ENCODE data around the gene ZSWIM4.
"Not testable (repeated sequence)": the region's sequence is repeated elsewhere in the genome, so short reads cannot be mapped to it uniquely, and the experiment has no call there.

The ZSWIM4 gene

DNA sequence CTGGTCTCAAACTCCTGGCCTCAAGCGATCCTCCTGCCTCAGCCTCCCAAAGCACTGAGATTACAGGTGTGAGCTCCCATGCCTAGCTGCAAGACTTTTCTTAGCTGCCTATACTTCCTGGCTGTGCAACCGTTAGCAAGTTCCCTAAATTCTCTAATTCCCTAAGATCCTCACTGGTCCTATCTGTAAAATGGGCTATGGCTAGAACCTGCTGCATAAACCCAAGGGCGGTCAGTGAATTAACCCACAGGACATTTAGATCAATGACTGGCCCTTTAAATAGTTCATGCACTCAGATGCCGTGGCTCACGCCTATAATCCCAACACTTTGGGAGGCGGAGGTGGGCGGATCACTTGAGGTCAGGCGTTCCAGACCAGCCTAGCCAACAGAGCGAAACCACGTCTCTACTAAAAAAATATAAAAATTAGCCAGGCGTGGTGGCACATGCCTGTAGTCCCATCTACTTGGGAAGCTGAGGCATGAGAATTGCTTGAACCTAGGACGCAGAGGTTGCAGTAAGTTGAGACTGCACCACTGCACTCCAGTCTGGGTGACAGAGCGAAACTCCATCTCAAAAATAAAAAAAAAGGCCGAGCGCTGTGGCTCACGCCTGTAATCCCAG, 25.1 kb upstream of the ZSWIM4 start:
- Histone ChIP-seq H3K27me3 (ENCODE audit: insufficient read depth, low read depth, severe bottlenecking) (no peaks in the 10 kb centered on the region), H3K4me3 (ENCODE audit: low read depth, low read length) (no peak overlapping the region), H3K9me3 (ENCODE audit: severe bottlenecking) (no peaks in the 10 kb centered on the region), H3K36me3 (peaks cover 3% of the 10 kb centered on the region; the same call in 1 of the 2 replicates), H3K27ac (no peak overlapping the region)
- DNase-seq, result no peak
- TF ChIP-seq, protein P1, sequence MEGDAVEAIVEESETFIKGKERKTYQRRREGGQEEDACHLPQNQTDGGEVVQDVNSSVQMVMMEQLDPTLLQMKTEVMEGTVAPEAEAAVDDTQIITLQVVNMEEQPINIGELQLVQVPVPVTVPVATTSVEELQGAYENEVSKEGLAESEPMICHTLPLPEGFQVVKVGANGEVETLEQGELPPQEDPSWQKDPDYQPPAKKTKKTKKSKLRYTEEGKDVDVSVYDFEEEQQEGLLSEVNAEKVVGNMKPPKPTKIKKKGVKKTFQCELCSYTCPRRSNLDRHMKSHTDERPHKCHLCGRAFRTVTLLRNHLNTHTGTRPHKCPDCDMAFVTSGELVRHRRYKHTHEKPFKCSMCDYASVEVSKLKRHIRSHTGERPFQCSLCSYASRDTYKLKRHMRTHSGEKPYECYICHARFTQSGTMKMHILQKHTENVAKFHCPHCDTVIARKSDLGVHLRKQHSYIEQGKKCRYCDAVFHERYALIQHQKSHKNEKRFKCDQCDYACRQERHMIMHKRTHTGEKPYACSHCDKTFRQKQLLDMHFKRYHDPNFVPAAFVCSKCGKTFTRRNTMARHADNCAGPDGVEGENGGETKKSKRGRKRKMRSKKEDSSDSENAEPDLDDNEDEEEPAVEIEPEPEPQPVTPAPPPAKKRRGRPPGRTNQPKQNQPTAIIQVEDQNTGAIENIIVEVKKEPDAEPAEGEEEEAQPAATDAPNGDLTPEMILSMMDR (IDR thresholded peaks at IDR 0.05; ENCODE audit: low read depth, low read length), result no peak

DNA sequence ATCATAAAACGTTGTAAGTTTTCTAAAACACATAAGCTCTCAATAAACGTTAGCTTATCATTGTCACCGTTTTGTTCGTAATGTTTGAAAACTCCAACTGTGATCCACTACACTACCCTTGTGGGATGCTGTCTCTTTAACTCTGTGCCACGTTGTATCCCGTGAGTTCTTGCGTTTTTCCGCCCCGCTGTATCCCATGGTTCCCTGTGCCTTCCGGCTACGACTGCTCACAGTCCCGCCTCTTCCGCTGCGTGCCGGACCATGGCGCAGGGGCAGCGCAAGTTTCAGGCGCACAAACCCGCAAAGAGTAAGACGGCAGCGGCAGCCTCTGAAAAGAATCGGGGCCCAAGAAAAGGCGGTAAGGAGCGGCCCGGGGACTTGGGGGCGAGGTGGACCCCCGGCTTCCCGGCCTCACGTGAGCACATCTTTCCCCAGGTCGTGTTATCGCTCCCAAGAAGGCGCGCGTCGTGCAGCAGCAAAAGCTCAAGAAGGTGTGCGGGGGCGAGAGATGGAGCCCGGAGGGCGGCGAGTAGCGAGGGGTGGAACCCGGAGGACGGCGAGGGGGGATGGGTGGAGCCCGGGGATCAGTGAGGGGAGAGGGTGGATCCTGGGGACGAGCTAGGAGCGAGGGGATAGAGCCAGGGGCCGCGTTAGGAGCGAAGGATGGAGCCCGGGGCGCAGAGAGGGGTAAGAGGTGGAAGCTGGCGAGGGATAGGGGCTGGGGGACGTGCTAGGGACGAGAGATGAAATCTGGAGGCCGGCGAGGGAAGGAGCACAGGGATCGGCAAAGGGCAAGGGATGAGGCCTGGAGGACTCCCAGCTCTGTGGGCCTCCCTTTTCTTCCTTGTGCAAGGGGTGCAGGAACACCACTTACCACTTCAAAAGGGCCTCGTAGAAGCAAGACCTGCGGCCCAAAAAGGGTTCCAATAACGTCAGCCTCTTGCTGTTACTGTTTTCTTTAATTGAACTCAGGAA, 20.7 kb upstream of the ZSWIM4 start, which contains the start of gene C19orf53:
Gene C19orf53, plus strand, starts transcription at position 240 of the 975 bp plus-strand sequence. Its CDS starts 22 bp downstream, at position 262.
- peak within 1 kb of the TSS; percentile 85 for H3K4me3 ChIP-seq (ENCODE audit: low read depth, low read length)
- TF ChIP-seq, protein P1 (IDR thresholded peaks at IDR 0.05; ENCODE audit: low read depth, low read length), result no peak
- H3K36me3 ChIP-seq, result peaks cover 28% of the 10 kb centered on the region
- peak within 1 kb of the TSS; percentile 91 for H3K27ac ChIP-seq
- DNase-seq, result peak; percentile 92
- H3K27me3 ChIP-seq (ENCODE audit: insufficient read depth, low read depth, severe bottlenecking), result no peaks in the 10 kb centered on the region
- H3K9me3 ChIP-seq (ENCODE audit: severe bottlenecking), result no peaks in the 10 kb centered on the region

DNA sequence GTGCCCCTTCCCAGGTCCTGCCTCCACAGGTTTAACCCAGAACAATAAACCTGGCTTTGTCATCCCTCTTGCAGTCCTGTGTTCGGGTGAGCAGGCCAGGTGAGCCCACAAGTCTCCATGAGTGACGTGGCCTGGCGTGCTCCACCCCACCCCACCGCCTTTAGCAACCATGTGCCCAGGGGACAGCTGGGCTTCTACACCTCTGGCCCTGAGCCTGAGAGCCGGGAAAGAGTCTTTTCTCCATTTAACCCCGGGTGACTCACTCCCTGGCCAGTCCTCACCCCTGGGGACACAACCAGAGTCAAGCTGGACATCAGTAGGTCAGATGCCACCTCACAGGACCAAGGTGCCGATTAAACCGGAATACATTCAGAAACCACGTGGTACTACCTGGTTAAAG, 16.8 kb upstream of the ZSWIM4 start:
- Histone ChIP-seq H3K36me3 (peaks cover 32% of the 10 kb centered on the region), H3K4me3 (ENCODE audit: low read depth, low read length) (no peak overlapping the region), H3K27me3 (ENCODE audit: insufficient read depth, low read depth, severe bottlenecking) (no peaks in the 10 kb centered on the region), H3K9me3 (ENCODE audit: severe bottlenecking) (no peaks in the 10 kb centered on the region), H3K27ac (no peak overlapping the region)
- TF ChIP-seq, protein P1 (IDR thresholded peaks at IDR 0.05; ENCODE audit: low read depth, low read length), result no peak
- no peak for DNase-seq

DNA sequence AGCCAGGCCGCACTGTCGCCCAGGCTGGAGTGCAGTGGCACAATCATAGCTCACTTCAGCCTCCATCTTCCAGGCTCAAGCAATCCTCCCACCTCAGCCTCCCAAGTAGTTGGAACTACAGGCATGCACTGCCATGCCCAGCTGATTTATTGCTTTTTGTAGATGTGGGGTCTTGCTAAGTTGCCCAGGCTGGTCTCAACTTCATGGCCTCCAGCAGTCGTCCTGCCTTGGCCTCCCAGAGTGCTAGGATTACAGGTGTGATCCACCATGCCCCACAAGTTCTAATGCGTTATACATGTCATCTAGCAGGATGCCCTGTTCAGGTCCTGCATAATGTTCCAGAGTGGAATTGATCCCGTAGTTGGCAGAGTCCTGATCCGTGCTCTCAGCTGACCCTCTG, 16.4 kb upstream of the ZSWIM4 start:
- no peak overlapping the region for H3K27ac ChIP-seq
- TF ChIP-seq, protein P1 (IDR thresholded peaks at IDR 0.05; ENCODE audit: low read depth, low read length), result no peak
- DNase-seq, result no peak
- H3K4me3 ChIP-seq (ENCODE audit: low read depth, low read length), result no peak overlapping the region
- no peaks in the 10 kb centered on the region for H3K9me3 ChIP-seq (ENCODE audit: severe bottlenecking)
- H3K36me3 ChIP-seq, result peaks cover 32% of the 10 kb centered on the region
- H3K27me3 ChIP-seq (ENCODE audit: insufficient read depth, low read depth, severe bottlenecking), result no peaks in the 10 kb centered on the region

DNA sequence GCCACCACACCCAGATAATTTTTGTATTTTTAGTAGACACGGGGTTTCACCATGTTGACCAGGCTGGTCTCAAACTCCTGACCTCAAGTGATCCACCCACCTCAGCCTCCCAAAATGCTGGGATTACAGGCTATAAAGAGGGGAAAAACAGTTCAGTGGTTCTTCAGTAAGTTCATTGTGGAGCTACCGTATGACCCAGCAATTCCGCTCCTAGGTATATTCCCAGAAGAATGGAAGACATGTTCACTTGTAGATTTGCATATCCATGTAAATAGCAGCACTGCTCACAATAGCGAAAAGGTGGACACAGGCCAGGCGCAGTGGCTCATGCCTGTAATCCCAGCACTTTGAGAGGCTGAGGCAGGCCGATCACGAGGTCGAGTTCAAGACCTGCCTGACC, 15.4 kb upstream of the ZSWIM4 start:
- H3K27me3 ChIP-seq (ENCODE audit: insufficient read depth, low read depth, severe bottlenecking); H3K9me3 ChIP-seq (ENCODE audit: severe bottlenecking); DNase-seq; H3K27ac ChIP-seq; H3K4me3 ChIP-seq (ENCODE audit: low read depth, low read length): not testable (repeated sequence)
- H3K36me3 ChIP-seq, result peaks cover 29% of the 10 kb centered on the region

DNA sequence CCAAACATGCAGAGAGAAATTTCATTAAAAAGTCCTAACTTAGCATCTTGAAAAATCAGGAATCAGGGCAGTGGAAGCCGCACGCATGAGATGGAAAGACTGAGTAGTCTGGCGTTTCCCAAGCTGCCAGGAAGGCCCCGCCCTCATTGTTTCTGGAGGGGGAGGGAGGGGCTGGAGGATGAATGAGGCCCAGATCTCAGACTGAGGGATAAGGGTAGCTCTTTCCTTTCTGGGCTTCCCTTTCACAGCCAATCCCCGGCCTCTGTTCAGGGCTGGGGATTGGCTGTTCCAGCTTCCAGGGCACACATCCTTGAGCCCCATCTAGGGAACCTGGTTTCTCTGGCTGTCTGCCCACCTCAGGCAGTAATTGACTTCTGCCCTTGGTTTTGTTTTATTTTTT, 13.7 kb upstream of the ZSWIM4 start:
- no peaks in the 10 kb centered on the region for H3K9me3 ChIP-seq (ENCODE audit: severe bottlenecking)
- DNase-seq, result peak; percentile 75
- peaks cover 24% of the 10 kb centered on the region for H3K36me3 ChIP-seq
- no peaks in the 10 kb centered on the region for H3K27me3 ChIP-seq (ENCODE audit: insufficient read depth, low read depth, severe bottlenecking)
- no peak overlapping the region for H3K27ac ChIP-seq
- no peak overlapping the region for H3K4me3 ChIP-seq (ENCODE audit: low read depth, low read length)
- TF ChIP-seq, protein P1 (IDR thresholded peaks at IDR 0.05; ENCODE audit: low read depth, low read length), result no peak
